ENCODE measurements around the gene HLX.

HLX gene, protein sequence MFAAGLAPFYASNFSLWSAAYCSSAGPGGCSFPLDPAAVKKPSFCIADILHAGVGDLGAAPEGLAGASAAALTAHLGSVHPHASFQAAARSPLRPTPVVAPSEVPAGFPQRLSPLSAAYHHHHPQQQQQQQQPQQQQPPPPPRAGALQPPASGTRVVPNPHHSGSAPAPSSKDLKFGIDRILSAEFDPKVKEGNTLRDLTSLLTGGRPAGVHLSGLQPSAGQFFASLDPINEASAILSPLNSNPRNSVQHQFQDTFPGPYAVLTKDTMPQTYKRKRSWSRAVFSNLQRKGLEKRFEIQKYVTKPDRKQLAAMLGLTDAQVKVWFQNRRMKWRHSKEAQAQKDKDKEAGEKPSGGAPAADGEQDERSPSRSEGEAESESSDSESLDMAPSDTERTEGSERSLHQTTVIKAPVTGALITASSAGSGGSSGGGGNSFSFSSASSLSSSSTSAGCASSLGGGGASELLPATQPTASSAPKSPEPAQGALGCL

GRCh38 chr1:220879076-220879508, at the start of gene HLX:
TSS of gene HLX (plus strand) at chr1:220879443. CDS start at chr1:220879858, 415 bp downstream.
- DNase-seq: peak; percentile 18

GRCh38 chr1:220833436-220833835, 45.8 kb upstream of the HLX start:
- no peak for DNase-seq

DNA sequence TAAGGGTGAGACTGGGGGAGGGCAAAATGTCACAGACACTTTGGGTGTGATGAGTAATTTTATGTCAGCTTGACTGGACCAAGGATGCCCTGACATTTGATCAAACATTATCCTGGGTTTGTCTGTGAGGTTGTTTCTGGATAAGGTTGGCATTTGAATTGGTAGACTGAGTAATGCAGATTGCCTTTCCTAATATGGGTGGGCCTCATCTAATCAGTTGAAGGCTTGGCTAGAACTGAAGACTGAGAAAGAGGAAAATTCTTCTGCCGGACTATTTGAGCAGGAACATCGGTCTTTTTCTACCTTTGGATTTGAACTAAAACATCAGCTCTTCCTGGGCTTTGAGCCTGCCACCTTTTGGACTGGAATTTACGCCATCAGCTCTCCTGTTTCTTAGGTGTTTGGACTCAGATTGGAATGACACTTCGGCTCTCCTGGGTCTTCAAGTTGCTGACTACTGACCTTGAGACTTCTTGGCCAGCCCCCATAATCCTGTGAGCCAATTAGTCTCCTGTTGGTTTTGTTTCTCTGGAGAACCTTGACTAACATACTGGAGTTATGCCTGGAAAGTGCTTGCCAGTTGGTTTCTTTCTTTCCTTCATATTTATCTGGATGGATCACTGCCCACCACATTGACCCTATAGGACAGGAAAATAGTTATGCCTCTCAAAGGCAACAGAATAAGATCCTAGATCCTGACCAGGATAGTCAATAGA, 44.9 kb upstream of the HLX start:
- no peak for DNase-seq

- DNase-seq: no peak
Measured at GRCh38 chr1:220838578-220838977, 40.7 kb upstream of the HLX start.

DNA sequence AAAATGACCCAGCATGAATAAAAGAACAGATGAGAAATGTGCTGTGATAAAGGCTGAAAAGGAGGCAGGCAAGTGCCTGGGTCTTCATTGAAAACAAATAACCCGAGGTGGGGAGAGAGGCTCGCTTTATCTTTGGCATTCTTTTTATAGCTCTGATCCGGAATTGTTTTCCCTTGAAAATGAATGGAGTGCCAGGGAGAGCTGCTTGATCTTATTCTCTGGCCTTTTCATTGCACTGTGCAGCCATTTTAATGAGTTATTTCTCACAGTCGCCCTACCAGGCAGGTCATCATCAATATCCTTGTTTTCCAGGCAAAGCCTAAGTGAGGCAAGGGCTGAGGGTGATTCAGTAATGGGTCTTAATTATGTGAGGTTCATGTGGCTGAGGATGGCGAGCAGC, 39.8 kb upstream of the HLX start:
- DNase-seq: no peak

GRCh38 chr1:220841293-220841692, 38.0 kb upstream of the HLX start:
- no peak for DNase-seq

GRCh38 chr1:220843481-220844011, 35.7 kb upstream of the HLX start:
- no peak for DNase-seq

DNA sequence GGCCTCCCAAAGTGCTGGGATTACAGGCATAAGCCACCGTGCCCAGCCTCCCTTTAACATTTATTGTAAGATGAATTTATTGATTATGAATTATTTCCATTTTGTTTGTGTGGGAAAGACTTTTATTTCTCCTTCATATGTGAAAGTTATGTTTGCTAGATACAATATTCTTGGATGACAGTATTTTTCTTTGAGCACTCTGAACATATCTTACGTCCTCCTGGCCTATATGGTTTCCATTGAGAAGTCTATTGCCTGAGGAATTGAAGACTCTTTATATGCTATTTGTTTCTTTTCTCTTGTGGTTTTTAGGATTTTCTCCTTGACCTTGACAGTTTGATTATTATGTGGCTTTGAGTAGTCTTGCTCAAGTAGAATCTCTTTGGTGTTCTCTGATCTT, 26.8 kb upstream of the HLX start:
- DNase-seq: no peak

DNA sequence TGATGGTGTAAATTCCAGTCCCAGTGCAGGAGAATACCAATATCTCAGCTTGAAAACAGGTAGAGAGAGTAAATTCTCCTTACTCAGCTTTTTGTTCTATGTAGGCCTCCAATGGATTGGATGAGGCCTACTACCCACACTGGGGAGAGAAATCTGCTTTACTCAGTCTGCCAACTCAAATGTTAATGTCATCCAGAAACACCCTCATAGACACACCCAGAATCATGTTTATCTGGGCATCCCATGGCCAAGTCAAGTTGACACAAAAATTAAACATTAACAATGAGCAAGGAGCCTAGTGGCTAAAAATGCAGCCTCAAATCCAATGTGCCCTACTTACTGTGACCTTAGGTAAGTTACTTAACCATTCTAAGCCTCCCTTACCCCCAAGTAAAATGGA, 6.9 kb upstream of the HLX start:
- DNase-seq: no peak

DNA sequence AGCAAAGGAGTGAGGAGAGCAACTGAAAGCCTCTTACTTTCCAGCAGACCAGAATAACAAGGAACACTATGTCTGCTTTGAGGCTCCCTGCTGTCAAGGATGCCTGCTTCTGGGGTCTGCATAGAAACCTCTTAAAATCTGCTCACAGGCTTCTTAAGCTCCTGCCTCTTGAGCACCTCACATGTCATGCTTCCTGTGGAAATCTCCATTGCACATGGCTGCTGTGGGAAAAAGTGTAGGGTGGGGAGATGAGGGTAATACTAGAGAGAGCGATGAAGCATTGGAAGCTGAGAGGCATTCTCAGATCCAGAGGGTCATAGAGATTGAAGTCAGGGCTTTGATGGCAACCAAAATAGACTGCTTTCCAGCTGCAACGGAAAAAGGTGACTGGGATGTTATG, 6.2 kb upstream of the HLX start:
- no peak for DNase-seq

- DNase-seq: peak; percentile 37
Measured at GRCh38 chr1:220873868-220874655, 5.2 kb upstream of the HLX start.

DNA sequence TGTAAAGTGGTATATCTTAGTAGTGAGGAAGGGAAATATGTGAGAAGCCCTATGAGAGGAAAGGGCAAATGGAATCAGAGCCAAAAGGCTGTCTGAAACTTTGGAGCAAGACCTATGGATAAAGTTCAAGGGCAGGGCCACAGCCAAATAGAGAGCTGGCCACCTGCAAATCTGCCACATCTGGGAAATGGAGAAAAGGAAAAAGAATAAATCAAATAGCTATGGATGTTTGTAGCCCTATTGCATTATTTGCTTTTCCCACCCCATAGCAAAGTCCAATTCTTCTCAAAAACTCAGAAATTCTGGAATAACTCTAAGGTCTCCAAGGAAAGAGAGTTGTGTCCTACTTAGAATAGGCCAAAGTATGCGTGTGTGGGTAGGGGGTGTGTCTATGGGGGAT, 4.0 kb upstream of the HLX start:
- DNase-seq: no peak

- no peak for DNase-seq
Measured at GRCh38 chr1:220876511-220877376, 2.5 kb upstream of the HLX start.

- no peak for DNase-seq
Measured at GRCh38 chr1:220877377-220878095, 1.7 kb upstream of the HLX start.

- no peak for DNase-seq
Measured at GRCh38 chr1:220878191-220879075, 810 bp upstream of the HLX start.

GRCh38 chr1:220879509-220880361, 492 bp downstream of the HLX start:
- DNase-seq: no peak

DNA sequence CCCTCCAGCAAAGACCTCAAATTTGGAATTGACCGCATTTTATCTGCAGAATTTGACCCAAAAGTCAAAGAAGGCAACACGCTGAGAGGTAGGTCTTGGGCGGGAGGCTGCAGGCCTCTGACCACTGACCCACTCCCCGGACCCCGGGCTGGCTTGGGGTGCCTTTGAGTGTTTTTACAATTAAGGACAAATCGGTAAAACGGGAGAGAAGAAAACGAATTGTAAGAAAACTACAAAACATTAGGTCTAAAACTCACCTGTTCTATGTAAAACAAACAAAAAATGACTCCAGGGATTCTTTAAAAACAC, 1.1 kb downstream of the HLX start:
- no peak for DNase-seq

- DNase-seq: no peak
Measured at GRCh38 chr1:220880726-220881506, 1.7 kb downstream of the HLX start.

Data from NCI-H510A treated with DMSO at 0.1 percent for 48 hours (cell line).